Right ventricle myocardium inferior (tissue), 1 donor: ENCODE data around the gene AMBRA1. TPM values are rescaled to one million over a fixed set of nuclear protein-coding genes. Genes with fewer than 3 reads are reported as not detected.
"Not testable (repeated sequence)": the region's sequence is repeated elsewhere in the genome, so short reads cannot be mapped to it uniquely, and the experiment has no call there.

Experiments
- ATAC-seq: fragments of 200-7000 bp; cut with Tn5 transposase; one replicate; pipeline ENCODE4 v1.9.1; 2020; ENCODE audit warnings: mild to moderate bottlenecking, moderate library complexity
- DNase-seq: peaks from one replicate; pipeline ENCODE4 v3.0.0; 2021; ENCODE audit errors: missing footprints
- intact Hi-C: fragments of 100-400 bp; cut with DNase I; formaldehyde crosslinking; loops from one replicate; pipeline ENCODE4 v1.11.0; 2022
- total RNA-seq: library from RNA; stranded (reverse); fragmentation: NEBNext Ultra II Directional; extraction: Animal tissue kit (Norgen Biotek cat#: 25700); gene quantifications from one replicate; pipeline ENCODE4 v1.2.1, GENCODE V29; 2021
- donor health status: DM: no; HTN: yes; CAD: no; lungs with severe emphysema.

Gene AMBRA1
- total RNA-seq, 1 donor from 2014 or later = 14.8 TPM

GRCh38 chr11:46524201-46524770 is 69.5 kb downstream of the AMBRA1 start:
- ATAC-seq (no peak), DNase-seq (no peak)
- intact Hi-C loops = no loop called here

GRCh38 chr11:46523290-46523689 is 70.5 kb downstream of the AMBRA1 start:
- intact Hi-C loops = no loop called here
- no peak for ATAC-seq

GRCh38 chr11:46522682-46523281 is 71.0 kb downstream of the AMBRA1 start:
- ATAC-seq = no peak
- no peak for DNase-seq
- intact Hi-C loops = no loop called here

More at GRCh38 chr11:46523290-46523689, 70.5 kb downstream of the AMBRA1 start:
- no peak for DNase-seq

- peak; percentile 52 for ATAC-seq
Observed at GRCh38 chr11:46521961-46522681, 71.7 kb downstream of the AMBRA1 start.

GRCh38 chr11:46520971-46521745 is 72.7 kb downstream of the AMBRA1 start:
- DNase-seq (no peak), ATAC-seq (no peak)
- intact Hi-C loops = no loop called here

More at GRCh38 chr11:46521961-46522681, 71.7 kb downstream of the AMBRA1 start:
- no peak for DNase-seq
- intact Hi-C loops = no loop called here

- DNase-seq (no peak), ATAC-seq (no peak)
- intact Hi-C loops = no loop called here
Observed at GRCh38 chr11:46519351-46519750, 74.5 kb downstream of the AMBRA1 start.

- intact Hi-C loops, DNase-seq, ATAC-seq: not testable (repeated sequence)
Observed at GRCh38 chr11:46518928-46519327, 74.9 kb downstream of the AMBRA1 start.

GRCh38 chr11:46514370-46514769 is 79.5 kb downstream of the AMBRA1 start:
- DNase-seq (no peak), ATAC-seq (peak; percentile 8)
- intact Hi-C loops = no loop called here

GRCh38 chr11:46513934-46514342 is 79.9 kb downstream of the AMBRA1 start:
- intact Hi-C loops = no loop called here
- ATAC-seq (peak; percentile 16), DNase-seq (no peak)

- DNase-seq (no peak), ATAC-seq (no peak)
- intact Hi-C loops = no loop called here
Observed at GRCh38 chr11:46512261-46512881, 81.5 kb downstream of the AMBRA1 start.

GRCh38 chr11:46511342-46511741 is 82.5 kb downstream of the AMBRA1 start:
- intact Hi-C loops = no loop called here
- ATAC-seq = no peak
- no peak for DNase-seq

- ATAC-seq = no peak
- intact Hi-C loops = no loop called here
- no peak for DNase-seq
Observed at GRCh38 chr11:46508360-46508759, 85.5 kb downstream of the AMBRA1 start.

GRCh38 chr11:46506483-46506791 is 87.4 kb downstream of the AMBRA1 start:
- DNase-seq (no peak), ATAC-seq (no peak)
- intact Hi-C loops = no loop called here

GRCh38 chr11:46505741-46506482 is 87.9 kb downstream of the AMBRA1 start:
- ATAC-seq (peak; percentile 91), DNase-seq (no peak)
- intact Hi-C loops = no loop called here

GRCh38 chr11:46504817-46505613 is 88.8 kb downstream of the AMBRA1 start:
- ATAC-seq = no peak
- intact Hi-C loops = no loop called here
- DNase-seq = no peak

GRCh38 chr11:46499821-46500220 is 94.0 kb downstream of the AMBRA1 start:
- intact Hi-C loops = no loop called here
- ATAC-seq (no peak), DNase-seq (no peak)

- DNase-seq = no peak
Observed at GRCh38 chr11:46498968-46499367, 94.9 kb downstream of the AMBRA1 start.

GRCh38 chr11:46498179-46498578 is 95.6 kb downstream of the AMBRA1 start:
- DNase-seq (no peak), ATAC-seq (no peak)

More at GRCh38 chr11:46498968-46499367, 94.9 kb downstream of the AMBRA1 start:
- no peak for ATAC-seq
- intact Hi-C loops = no loop called here

More at GRCh38 chr11:46498179-46498578, 95.6 kb downstream of the AMBRA1 start:
- intact Hi-C loops = no loop called here
